Sigmoid colon (tissue), 7 donors: Measurements from ENCODE around the gene KLHL17. TPM values are rescaled to one million over a fixed set of nuclear protein-coding genes. Genes with fewer than 3 reads are reported as not detected.

Experiments
- DNase-seq: peaks from one replicate; pipeline ENCODE4 v3.0.0-alpha.2; 2019
- H3K27ac ChIP-seq, 4 donors: fragments of 200-600 bp; sonication (generic); one replicate each; pipeline ENCODE4 v1.5.1; 2016 to 2019; ENCODE audit warnings: mild to moderate bottlenecking in 1 of 4
- H3K27me3 ChIP-seq, 3 donors: fragments of 200-600 bp; sonication (generic); one replicate each; pipeline ENCODE4 v1.5.1; 2019; ENCODE audit warnings: mild to moderate bottlenecking in 1 of 3
- H3K36me3 ChIP-seq, 4 donors: fragments of 200-600 bp; sonication (generic); one replicate each; pipeline ENCODE4 v1.5.1; 2016 to 2019
- H3K4me1 ChIP-seq, 4 donors: fragments of 200-600 bp; sonication (generic); one replicate each; pipeline ENCODE4 v1.5.1; 2017 to 2019
- H3K4me3 ChIP-seq, 4 donors: fragments of 200-600 bp; sonication (generic); one replicate each; pipeline ENCODE4 v1.5.1; 2017 to 2019; ENCODE audit warnings: mild to moderate bottlenecking in 2 of 4, moderate library complexity in 1 of 4
- H3K9me3 ChIP-seq, 4 donors: fragments of 200-600 bp in 3 of 4; sonication (generic) in 3 of 4; one replicate each; pipeline versions ENCODE4 v1.5.1 to v1.6.1; 2013 to 2019
- EP300 ChIP-seq, 4 donors: sonication (generic); formaldehyde crosslinking; IDR thresholded peaks; one replicate each; pipeline ENCODE4 v1.6.1; 2017; ENCODE audit warnings: antibody characterized with exemption in 4 of 4
- POLR2A ChIP-seq, 2 donors: fragments of 450-650 bp; IDR thresholded peaks; one replicate each; pipeline ENCODE4 v1.6.1; 2016; ENCODE audit warnings: antibody characterized with exemption in 2 of 2, mild to moderate bottlenecking in 2 of 2, moderate library complexity in 2 of 2
- POLR2AphosphoS5 ChIP-seq, 4 donors: sonication (generic); formaldehyde crosslinking; IDR thresholded peaks; one replicate each; pipeline ENCODE4 v1.6.1; 2017; ENCODE audit warnings: antibody characterized with exemption in 4 of 4
- WGBS, 2 donors: extraction: QIAGEN DNeasy Blood & Tissue Kit; methylation state at CpG; one replicate each; pipeline ENCODE4 v1.1.7; 2013; 5-methylcytosine and 5-hydroxymethylcytosine counted together
- intact Hi-C: fragments of 100-400 bp; cut with DNase I; formaldehyde crosslinking; loops from one replicate; pipeline ENCODE4 v1.15.1; 2023
- polyA plus RNA-seq, 3 donors: library from polyadenylated mRNA; stranded (reverse); fragments of 200-250 nt; gene quantifications; one replicate each; pipeline ENCODE4 v1.2.3, GENCODE V29; 2013
- total RNA-seq, 4 donors: library from RNA; depleted of rRNA; stranded (reverse); fragments of >200 nt; gene quantifications; one replicate each; pipeline ENCODE4 v1.1.0, GENCODE V29; 2016
- TF ChIP-seq, protein P1 (sequence below), 4 experiments: fragments of 450-650 bp in 3 of 4; fragments of 200-600 bp in 1 of 4; IDR thresholded peaks; one replicate each; pipeline ENCODE4 v1.5.1; 2016 to 2019; ENCODE audit warnings: antibody characterized with exemption in 4 of 4, mild to moderate bottlenecking in 3 of 4, moderate library complexity in 2 of 4
- donor health status: healthy with polysubstance abuse.
- donor health status: Bipolar disorder and iron deficiency.
- donor health status: healthy.

The KLHL17 gene
- total and polyA plus RNA-seq, 7 donors: 0.69 to 10.8 (median 4.9) TPM

GRCh38 chr1:980602-981395, 20.4 kb downstream of the KLHL17 start:
- no peak for TF ChIP-seq EP300 (IDR thresholded peaks at IDR 0.05)
- TF ChIP-seq POLR2A (IDR thresholded peaks at IDR 0.05): no peak
- TF ChIP-seq POLR2AphosphoS5 (IDR thresholded peaks at IDR 0.05): no peak
- TF ChIP-seq, protein P1, sequence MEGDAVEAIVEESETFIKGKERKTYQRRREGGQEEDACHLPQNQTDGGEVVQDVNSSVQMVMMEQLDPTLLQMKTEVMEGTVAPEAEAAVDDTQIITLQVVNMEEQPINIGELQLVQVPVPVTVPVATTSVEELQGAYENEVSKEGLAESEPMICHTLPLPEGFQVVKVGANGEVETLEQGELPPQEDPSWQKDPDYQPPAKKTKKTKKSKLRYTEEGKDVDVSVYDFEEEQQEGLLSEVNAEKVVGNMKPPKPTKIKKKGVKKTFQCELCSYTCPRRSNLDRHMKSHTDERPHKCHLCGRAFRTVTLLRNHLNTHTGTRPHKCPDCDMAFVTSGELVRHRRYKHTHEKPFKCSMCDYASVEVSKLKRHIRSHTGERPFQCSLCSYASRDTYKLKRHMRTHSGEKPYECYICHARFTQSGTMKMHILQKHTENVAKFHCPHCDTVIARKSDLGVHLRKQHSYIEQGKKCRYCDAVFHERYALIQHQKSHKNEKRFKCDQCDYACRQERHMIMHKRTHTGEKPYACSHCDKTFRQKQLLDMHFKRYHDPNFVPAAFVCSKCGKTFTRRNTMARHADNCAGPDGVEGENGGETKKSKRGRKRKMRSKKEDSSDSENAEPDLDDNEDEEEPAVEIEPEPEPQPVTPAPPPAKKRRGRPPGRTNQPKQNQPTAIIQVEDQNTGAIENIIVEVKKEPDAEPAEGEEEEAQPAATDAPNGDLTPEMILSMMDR (IDR thresholded peaks at IDR 0.05): no peak
- Histone ChIP-seq H3K4me3 (no peak overlapping the region), H3K27me3 (peaks cover 0 to 38% (median 14%) of the 10 kb centered on the region in 3 donors), H3K9me3 (no peaks in the 10 kb centered on the region), H3K4me1 (peaks cover 0 to 12% (median 10%) of the 10 kb centered on the region in 4 donors), H3K27ac (no peak overlapping the region), H3K36me3 (no peaks in the 10 kb centered on the region)
- WGBS, 2 donors: 58 to 75% methylated on average over 35 of the region's 35 CpGs
- intact Hi-C loops: no loop called here
- DNase-seq: no peak

- H3K4me1 ChIP-seq: peaks cover 0 to 6% (median 3%) of the 10 kb centered on the region in 4 donors
- no peak for DNase-seq
- WGBS, 2 donors: 56 to 73% methylated on average over 21 of the region's 21 CpGs
- H3K27ac ChIP-seq: no peak overlapping the region
- H3K4me3 ChIP-seq: no peak overlapping the region
- TF ChIP-seq POLR2A (IDR thresholded peaks at IDR 0.05) (no peak), EP300 (IDR thresholded peaks at IDR 0.05) (no peak), POLR2AphosphoS5 (IDR thresholded peaks at IDR 0.05) (no peak)
- TF ChIP-seq, protein P1 (IDR thresholded peaks at IDR 0.05): no peak
- intact Hi-C loops: no loop called here
- H3K9me3 ChIP-seq: no peaks in the 10 kb centered on the region
- peaks cover 0 to 32% (median 13%) of the 10 kb centered on the region in 3 donors for H3K27me3 ChIP-seq
- H3K36me3 ChIP-seq: no peaks in the 10 kb centered on the region
These were observed 21.1 kb downstream of the KLHL17 start for GRCh38 chr1:981491-981954.

DNA sequence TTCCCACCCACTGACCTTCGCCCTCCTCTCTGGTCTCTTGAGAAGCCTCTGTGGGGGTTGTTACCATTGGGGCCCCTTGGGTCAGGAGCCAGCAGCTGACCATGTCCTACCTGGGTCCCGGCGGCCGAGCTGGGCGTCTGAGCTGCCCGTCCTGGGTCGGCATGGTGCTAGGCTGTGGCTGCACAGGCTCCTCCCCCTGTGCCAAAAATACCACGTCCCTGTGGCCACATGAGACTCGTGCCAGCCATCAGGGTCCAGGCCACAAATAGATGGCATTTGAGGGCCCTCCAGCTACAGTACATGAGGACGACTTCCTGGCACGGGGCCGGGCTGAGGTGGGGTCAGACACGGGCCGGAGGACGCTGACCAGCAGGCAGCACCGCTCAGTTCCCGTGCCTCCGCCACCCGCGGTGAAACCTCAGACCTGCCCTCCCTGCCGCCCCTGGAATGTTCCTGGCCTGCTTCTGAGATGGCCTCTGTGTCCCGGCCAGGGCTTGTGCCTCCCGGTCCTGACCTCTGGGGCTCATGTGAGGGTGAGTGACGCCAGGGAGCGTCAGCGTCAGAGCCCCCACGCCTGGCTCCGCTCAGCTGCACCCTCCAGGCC, 21.7 kb downstream of the KLHL17 start, which contains the start of gene PERM1:
PERM1 (minus strand) TSS at position 139 of the 604 bp plus-strand sequence. CDS start 1,064 bp downstream, outside the sequence.
- 35 to 62% methylated on average over 28 of the region's 28 CpGs for WGBS, 2 donors
- intact Hi-C loops: no loop called here
- Histone ChIP-seq H3K4me3 (no peak within 1 kb of the TSS), H3K36me3 (no peaks in the 10 kb centered on the region), H3K4me1 (peaks cover 0 to 6% (median 3%) of the 10 kb centered on the region in 4 donors), H3K9me3 (no peaks in the 10 kb centered on the region), H3K27ac (no peak within 1 kb of the TSS), H3K27me3 (peaks cover 0 to 32% (median 13%) of the 10 kb centered on the region in 3 donors)
- no peak for DNase-seq
- TF ChIP-seq POLR2A (IDR thresholded peaks at IDR 0.05): no peak
- TF ChIP-seq, protein P1 (IDR thresholded peaks at IDR 0.05): no peak
- TF ChIP-seq EP300 (IDR thresholded peaks at IDR 0.05): no peak
- no peak for TF ChIP-seq POLR2AphosphoS5 (IDR thresholded peaks at IDR 0.05)

DNA sequence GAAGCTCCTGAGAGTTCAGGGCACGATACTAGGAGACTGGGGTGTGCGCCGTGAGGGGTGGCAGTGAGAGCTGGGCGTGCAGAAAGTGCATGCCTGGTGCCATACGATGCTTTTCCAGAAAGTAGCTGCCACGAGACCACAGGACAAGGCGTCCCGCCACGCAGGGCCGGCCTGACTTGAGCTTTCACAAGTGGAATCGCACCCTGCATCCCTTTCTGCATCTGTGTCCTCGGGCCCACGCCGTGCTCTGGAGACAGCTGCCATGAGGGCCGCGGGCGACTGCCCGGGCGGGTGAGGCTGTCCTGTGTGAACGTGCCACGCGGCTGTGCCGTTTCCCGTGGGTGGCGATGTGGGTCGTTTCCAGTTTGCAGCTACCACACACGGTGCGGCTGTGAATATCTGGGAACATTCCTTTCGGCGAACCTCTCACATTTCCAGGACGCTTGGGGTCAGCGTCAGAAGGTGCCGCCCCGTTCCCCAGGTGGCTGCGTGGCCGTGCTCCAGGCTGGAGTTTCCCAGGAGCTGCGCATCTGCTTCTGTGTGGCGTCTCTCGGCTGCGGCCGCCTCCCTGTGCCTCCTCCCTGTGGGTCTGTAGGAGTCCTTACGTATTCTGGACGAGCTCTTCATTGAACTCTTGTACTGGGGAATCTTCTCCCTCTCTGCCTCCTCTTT, 22.5 kb downstream of the KLHL17 start:
- H3K4me3 ChIP-seq: no peak overlapping the region
- H3K4me1 ChIP-seq: peaks cover 0 to 6% (median 3%) of the 10 kb centered on the region in 4 donors
- DNase-seq: no peak
- WGBS, 2 donors: 73 to 82% methylated on average over 43 of the region's 43 CpGs
- no peaks in the 10 kb centered on the region for H3K9me3 ChIP-seq
- no peak overlapping the region for H3K27ac ChIP-seq
- intact Hi-C loops: no loop called here
- TF ChIP-seq, protein P1 (IDR thresholded peaks at IDR 0.05): no peak
- TF ChIP-seq POLR2AphosphoS5 (IDR thresholded peaks at IDR 0.05) (no peak), POLR2A (IDR thresholded peaks at IDR 0.05) (no peak), EP300 (IDR thresholded peaks at IDR 0.05) (no peak)
- peaks cover 0 to 32% (median 13%) of the 10 kb centered on the region in 3 donors for H3K27me3 ChIP-seq
- no peaks in the 10 kb centered on the region for H3K36me3 ChIP-seq
